ENCODE measurements around the gene TANGO6. TPM values are rescaled to one million over a fixed set of nuclear protein-coding genes. Genes with fewer than 3 reads are reported as not detected.
A peak's percentile ranks its signal among the peaks of the same experiment; 100 is the strongest.
"Not testable (repeated sequence)": the region's sequence is repeated elsewhere in the genome, so short reads cannot be mapped to it uniquely, and the experiment has no call there.

The TANGO6 gene
- total and polyA plus RNA-seq, 2 donors from 2014 or later: 4.5 to 20.6 TPM

GRCh38 chr16:69120096-69120664 is 276.8 kb downstream of the TANGO6 start:
- no peaks in the 10 kb centered on the region for H3K27me3 ChIP-seq (ENCODE audit: control insufficient read depth, insufficient read depth, low read length)
- H3K4me3 ChIP-seq (ENCODE audit: low read length in 3 of 3): no peak overlapping the region
- no peak for TF ChIP-seq CTCF (IDR thresholded peaks at IDR 0.05; ENCODE audit: borderline replicate concordance, extremely low read depth, insufficient read depth)
- no peak overlapping the region for H3K27ac ChIP-seq (ENCODE audit: low read depth in 2 of 2, low read length in 2 of 2)
- FAIRE-seq: no peak
- peaks cover 2 to 19% (median 4%) of the 10 kb centered on the region in 3 donors for H3K36me3 ChIP-seq (ENCODE audit: control insufficient read depth in 2 of 3, insufficient read depth in 3 of 3, low read length in 3 of 3)
- H3K9me3 ChIP-seq (ENCODE audit: control insufficient read depth in 2 of 3, insufficient read depth in 1 of 3, low read length in 3 of 3): no peaks in the 10 kb centered on the region
- no peak overlapping the region for H3K9ac ChIP-seq (ENCODE audit: low read length in 3 of 3)
- DNase-seq: peak in 1 of 5 donors; percentile 29
- peaks cover 0 to 20% (median 17%) of the 10 kb centered on the region in 3 donors for H3K4me1 ChIP-seq (ENCODE audit: control insufficient read depth in 2 of 3, insufficient read depth in 2 of 3, low read depth in 1 of 3, low read length in 3 of 3)
- intact Hi-C loops (cut with DNase I): no loop called here

- Histone ChIP-seq H3K27me3 (ENCODE audit: control insufficient read depth, insufficient read depth, low read length) (no peaks in the 10 kb centered on the region), H3K27ac (ENCODE audit: low read depth in 2 of 2, low read length in 2 of 2) (no peak overlapping the region), H3K9me3 (ENCODE audit: control insufficient read depth in 2 of 3, insufficient read depth in 1 of 3, low read length in 3 of 3) (no peaks in the 10 kb centered on the region), H3K9ac (ENCODE audit: low read length in 3 of 3) (no peak overlapping the region), H3K4me3 (ENCODE audit: low read length in 3 of 3) (no peak overlapping the region), H3K36me3 (ENCODE audit: control insufficient read depth in 2 of 3, insufficient read depth in 3 of 3, low read length in 3 of 3) (peaks cover 0 to 12% (median 10%) of the 10 kb centered on the region in 3 donors), H3K4me1 (ENCODE audit: control insufficient read depth in 2 of 3, insufficient read depth in 2 of 3, low read depth in 1 of 3, low read length in 3 of 3) (peaks cover 0 to 8% (median 5%) of the 10 kb centered on the region in 3 donors)
- no peak for FAIRE-seq
- intact Hi-C loops (cut with DNase I): no loop called here
- peak in 4 of 5 donors; percentile 34 to 91 (median 68) for DNase-seq
- peak; percentile 76 for TF ChIP-seq CTCF (IDR thresholded peaks at IDR 0.05; ENCODE audit: borderline replicate concordance, extremely low read depth, insufficient read depth)
These were observed 280.6 kb downstream of the TANGO6 start for GRCh38 chr16:69123910-69124309.

- H3K27ac ChIP-seq (ENCODE audit: low read depth in 2 of 2, low read length in 2 of 2); H3K27me3 ChIP-seq (ENCODE audit: control insufficient read depth, insufficient read depth, low read length); intact Hi-C loops (cut with DNase I); H3K4me3 ChIP-seq (ENCODE audit: low read length in 3 of 3); H3K9ac ChIP-seq (ENCODE audit: low read length in 3 of 3); FAIRE-seq; H3K9me3 ChIP-seq (ENCODE audit: control insufficient read depth in 2 of 3, insufficient read depth in 1 of 3, low read length in 3 of 3); H3K4me1 ChIP-seq (ENCODE audit: control insufficient read depth in 2 of 3, insufficient read depth in 2 of 3, low read depth in 1 of 3, low read length in 3 of 3): not testable (repeated sequence)
- H3K36me3 ChIP-seq (ENCODE audit: control insufficient read depth in 2 of 3, insufficient read depth in 3 of 3, low read length in 3 of 3): peaks cover 0 to 12% (median 10%) of the 10 kb centered on the region in 3 donors
- peak in 1 of 5 donors; percentile 12 for DNase-seq
These were observed 281.1 kb downstream of the TANGO6 start for GRCh38 chr16:69124406-69124805.

- H3K9ac ChIP-seq (ENCODE audit: low read length in 3 of 3); H3K4me1 ChIP-seq (ENCODE audit: control insufficient read depth in 2 of 3, insufficient read depth in 2 of 3, low read depth in 1 of 3, low read length in 3 of 3); H3K27ac ChIP-seq (ENCODE audit: low read depth in 2 of 2, low read length in 2 of 2); H3K27me3 ChIP-seq (ENCODE audit: control insufficient read depth, insufficient read depth, low read length); H3K4me3 ChIP-seq (ENCODE audit: low read length in 3 of 3); H3K9me3 ChIP-seq (ENCODE audit: control insufficient read depth in 2 of 3, insufficient read depth in 1 of 3, low read length in 3 of 3); intact Hi-C loops (cut with DNase I); FAIRE-seq: not testable (repeated sequence)
- peaks cover 0 to 12% (median 10%) of the 10 kb centered on the region in 3 donors for H3K36me3 ChIP-seq (ENCODE audit: control insufficient read depth in 2 of 3, insufficient read depth in 3 of 3, low read length in 3 of 3)
- peak in 1 of 5 donors; percentile 27 for DNase-seq
These were observed 281.6 kb downstream of the TANGO6 start for GRCh38 chr16:69124961-69125360.
